Stimulated activated CD8-positive, alpha-beta memory T cell treated with anti-CD3 and anti-CD28 coated beads, Interleukin-7, amount 100 ng/mL, for 1 hour (primary cell): ENCODE measurements around the gene SLF2.

ENCODE experiments used
- DNase-seq, 2 donors: peaks; one replicate each; pipeline ENCODE4 v3.0.0-alpha.2; 2020; ENCODE audit warnings: low read depth in 2 of 2

The SLF2 gene, protein sequence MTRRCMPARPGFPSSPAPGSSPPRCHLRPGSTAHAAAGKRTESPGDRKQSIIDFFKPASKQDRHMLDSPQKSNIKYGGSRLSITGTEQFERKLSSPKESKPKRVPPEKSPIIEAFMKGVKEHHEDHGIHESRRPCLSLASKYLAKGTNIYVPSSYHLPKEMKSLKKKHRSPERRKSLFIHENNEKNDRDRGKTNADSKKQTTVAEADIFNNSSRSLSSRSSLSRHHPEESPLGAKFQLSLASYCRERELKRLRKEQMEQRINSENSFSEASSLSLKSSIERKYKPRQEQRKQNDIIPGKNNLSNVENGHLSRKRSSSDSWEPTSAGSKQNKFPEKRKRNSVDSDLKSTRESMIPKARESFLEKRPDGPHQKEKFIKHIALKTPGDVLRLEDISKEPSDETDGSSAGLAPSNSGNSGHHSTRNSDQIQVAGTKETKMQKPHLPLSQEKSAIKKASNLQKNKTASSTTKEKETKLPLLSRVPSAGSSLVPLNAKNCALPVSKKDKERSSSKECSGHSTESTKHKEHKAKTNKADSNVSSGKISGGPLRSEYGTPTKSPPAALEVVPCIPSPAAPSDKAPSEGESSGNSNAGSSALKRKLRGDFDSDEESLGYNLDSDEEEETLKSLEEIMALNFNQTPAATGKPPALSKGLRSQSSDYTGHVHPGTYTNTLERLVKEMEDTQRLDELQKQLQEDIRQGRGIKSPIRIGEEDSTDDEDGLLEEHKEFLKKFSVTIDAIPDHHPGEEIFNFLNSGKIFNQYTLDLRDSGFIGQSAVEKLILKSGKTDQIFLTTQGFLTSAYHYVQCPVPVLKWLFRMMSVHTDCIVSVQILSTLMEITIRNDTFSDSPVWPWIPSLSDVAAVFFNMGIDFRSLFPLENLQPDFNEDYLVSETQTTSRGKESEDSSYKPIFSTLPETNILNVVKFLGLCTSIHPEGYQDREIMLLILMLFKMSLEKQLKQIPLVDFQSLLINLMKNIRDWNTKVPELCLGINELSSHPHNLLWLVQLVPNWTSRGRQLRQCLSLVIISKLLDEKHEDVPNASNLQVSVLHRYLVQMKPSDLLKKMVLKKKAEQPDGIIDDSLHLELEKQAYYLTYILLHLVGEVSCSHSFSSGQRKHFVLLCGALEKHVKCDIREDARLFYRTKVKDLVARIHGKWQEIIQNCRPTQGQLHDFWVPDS

DNA sequence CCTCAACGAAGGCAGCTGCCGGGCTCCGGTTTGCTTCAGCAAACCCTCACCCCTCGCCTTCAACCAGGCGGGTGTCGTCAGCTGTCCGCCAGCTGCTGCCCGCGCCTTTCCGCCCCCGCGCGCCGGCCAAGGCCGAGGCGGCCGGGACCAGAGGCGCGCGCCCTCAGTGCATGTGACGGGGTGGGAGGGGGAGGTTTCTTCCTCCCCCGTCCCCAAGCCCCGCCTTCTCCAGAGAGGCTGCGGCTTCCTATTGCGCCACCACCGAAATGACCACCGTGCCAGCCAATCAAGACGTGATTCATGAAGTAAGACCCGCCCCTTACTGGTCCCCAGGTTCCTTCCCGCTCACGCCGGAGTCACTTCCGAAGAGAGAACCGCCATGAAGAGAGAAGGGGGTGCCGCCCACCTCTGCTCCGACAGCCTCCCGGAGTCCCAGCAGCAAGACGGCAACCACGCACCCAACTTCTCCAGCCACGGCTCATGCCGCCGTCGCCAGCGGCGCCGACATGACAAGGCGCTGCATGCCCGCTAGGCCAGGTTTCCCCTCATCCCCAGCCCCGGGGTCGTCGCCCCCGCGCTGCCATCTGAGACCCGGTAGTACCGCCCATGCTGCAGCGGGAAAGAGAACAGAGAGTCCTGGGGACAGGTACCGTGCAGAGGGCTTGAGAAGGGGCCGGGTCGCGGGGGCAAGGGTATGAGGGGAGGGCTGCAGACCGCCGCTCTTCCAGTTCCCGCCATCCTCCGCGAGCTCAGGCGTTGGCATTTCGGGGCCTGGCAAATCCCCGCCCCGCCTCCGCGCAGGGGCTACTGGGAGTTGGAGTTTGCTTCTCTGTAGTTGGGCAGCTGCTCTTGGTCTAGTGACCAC lies at the start of gene SLF2:
Gene SLF2, plus strand, starts transcription at position 359 of the 865 bp plus-strand sequence. Its CDS starts 148 bp downstream, at position 507.
- DNase-seq: peak; percentile 78 to 82

DNA sequence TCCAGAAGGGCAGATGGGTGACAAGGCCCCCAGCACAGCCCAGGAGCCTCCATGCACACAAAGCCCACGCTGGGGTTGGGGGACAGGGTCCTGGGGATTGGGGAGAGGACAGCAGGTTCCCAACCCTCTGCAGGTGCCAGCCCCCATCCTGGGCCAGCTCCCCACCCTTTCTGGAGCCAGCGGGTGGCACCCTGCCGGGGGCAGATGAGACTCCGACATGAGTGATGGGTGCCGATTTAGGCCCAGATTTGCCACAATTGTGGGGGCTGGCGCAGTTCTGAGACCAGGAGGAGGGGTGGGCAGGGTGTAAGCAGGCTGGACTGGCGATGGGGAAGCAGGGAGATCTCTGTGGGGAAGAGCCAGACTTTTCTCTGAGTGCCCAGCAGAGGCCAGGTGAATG lies 49.3 kb upstream of the SLF2 start:
- no peak for DNase-seq

DNA sequence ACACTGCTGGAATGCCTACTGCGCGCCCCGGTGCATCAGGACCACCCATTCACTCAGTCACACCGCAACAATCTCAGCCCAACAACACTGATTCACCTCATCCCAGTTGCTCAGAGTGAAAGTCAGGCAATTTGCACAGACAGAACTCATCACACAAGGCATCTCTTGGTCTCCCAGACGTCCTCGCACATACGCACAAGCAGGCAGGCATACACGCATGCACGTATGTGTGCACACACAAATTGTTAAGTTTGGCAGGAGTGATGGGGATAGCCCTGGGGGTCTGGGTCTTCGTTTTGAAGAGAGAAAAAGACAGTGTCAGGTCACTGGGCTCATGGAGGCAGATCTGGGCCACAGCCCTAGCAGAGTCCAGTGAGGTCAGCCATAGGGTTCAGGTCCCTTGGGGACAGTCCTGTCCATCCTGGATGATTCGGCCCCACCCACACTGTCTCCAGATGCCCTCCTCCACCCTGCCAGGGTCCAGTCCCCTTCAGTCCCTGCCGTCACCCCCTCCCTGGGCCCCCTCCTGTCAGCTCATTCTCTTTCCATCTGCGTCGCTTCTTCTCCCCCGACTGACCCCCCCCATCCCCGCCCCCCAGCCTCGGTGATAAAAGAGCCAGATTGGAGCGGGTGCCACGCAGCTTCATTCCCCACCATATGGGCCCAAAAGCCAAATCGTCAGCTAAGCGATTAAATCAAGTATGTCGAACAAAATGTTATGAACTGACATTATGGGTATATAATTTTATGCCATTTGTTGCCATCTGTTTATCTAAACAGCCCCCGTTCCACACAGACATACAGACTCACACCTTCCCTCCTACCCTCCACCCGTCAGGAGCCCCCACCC lies 48.5 kb upstream of the SLF2 start:
- no peak for DNase-seq

DNA sequence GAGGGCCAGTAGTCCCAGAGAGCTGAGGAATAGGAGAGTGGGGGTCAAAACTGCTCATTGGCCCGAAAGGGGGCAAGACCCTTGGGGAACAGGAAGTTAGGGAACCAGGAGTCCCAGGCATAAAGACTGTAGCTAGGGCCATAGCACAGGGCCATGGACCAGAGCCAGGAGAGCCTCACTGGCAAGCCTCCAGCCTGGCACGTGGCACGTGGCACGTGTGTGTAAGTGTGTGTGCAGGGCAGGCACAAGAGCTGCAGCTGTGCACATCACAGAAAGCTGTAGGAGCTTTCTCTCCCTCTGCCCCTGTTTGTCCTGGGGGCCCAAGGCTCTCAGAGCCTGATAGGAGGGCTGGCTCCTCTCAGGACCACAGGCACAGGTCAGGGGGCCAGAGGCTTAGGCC lies 47.8 kb upstream of the SLF2 start:
- DNase-seq: no peak

DNA sequence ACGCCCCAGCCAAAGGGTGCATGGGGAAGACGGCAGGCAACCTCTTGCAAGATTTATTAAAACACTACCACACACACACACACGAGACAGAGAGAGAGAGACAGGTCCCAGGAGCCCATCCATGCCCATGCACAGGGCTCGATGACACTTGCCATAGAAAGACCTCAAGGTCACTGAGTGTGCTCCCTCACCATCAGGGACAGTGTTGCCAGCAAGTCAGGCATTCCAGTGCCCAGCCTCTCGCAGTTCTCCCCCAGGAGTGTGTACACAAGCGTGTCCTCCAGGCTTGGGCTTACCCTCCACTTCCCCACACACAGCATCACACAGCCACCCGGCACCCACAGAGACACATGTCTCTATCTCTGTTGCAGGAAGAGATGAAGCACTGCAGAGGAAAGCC lies 46.8 kb upstream of the SLF2 start:
- no peak for DNase-seq

DNA sequence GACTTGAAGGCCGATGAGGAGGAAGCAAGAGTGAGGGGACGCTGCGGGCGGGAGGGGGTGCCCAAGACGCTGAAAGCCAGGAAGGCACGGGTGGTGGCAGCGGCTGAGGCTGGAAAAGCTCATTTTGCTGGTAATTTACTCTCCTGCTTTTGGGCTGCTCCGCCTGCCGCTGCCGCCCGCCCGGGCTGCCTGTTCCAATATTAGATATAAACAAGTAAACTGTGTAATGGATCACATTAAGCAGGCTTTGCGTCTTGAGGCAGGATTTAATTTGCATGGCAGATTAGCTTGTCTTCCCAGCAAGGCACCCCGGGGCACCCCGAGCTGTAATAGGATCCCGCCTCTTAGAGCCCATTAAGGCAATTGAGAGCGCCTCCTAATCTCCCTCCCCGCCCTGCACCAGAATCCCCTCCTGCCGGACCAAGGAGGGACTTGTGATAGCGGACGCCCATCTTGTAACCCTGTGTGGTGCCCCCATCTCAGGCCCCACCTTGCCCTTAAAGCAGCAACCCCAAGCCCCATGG lies 46.1 kb upstream of the SLF2 start:
- DNase-seq: no peak

DNA sequence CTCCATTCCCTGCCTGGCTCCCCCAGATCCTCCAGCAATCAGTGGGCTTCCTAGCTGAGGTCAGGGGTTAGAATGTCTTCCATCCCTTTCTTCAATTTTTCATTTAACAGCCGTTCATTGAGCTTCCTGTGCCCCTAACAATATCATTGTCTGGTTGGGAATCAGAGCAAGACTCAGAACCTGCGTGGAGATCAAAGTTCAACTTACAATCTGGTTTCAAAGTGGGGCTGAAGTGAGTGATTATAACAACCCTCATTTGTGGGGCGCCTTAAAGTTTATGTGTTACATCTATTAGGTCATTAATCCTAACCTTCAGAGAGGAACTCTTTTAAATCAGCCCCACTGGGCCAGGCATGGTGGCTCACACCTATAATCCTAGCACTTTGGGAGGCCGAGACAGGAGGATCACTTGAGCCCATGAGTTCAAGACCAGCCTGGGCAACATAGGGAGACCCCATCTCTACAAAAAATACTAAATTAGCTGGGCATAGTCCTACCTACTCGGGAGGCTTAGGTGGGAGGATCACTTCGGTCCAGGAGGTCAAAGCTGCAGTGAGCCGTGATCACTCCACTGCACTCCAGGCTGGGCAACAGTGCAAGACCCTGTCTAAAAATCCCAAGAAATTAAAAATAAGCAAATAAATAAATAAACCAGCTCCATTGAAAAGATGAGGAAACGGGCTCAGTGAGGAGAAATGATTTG lies 45.4 kb upstream of the SLF2 start:
- DNase-seq: no peak

DNA sequence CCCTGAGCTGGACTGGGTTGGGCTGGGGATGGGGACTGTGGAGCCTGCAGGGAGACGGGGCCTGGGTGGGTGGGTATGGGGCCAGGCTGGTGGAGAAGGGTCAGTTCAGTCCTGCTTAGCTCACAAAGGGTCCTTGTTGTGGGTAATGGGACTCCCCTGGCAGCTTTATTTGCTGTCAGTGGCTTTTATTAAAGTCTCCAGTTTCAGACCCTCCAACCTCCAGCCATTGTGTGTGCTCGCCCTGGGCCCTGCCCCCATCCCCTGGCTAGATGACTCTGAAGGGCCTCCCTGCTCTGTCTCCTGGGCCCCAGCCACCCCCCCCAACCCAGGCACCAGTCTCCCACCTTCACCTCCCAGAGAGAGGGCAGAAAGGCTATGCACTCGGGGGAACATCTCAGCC lies 44.4 kb upstream of the SLF2 start:
- DNase-seq: no peak

DNA sequence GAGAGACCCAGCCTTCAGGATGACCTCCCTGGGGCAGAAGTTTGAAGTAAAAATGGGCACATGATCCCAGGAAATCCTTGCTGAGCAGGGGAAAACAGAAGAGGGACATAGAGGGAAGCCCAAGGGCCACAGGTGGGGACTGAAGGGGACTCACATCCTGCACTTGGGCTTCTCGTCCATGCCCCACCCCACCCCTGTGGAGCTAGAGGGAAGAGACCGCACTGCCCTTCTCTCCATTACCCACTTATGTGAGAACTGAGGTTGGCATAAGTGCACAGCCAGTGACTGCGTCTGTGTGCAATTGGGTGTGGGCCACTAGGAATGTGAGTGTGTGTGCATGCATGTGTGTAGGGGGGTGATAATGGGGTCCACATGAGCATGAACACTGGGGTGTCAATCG lies 43.4 kb upstream of the SLF2 start:
- no peak for DNase-seq

DNA sequence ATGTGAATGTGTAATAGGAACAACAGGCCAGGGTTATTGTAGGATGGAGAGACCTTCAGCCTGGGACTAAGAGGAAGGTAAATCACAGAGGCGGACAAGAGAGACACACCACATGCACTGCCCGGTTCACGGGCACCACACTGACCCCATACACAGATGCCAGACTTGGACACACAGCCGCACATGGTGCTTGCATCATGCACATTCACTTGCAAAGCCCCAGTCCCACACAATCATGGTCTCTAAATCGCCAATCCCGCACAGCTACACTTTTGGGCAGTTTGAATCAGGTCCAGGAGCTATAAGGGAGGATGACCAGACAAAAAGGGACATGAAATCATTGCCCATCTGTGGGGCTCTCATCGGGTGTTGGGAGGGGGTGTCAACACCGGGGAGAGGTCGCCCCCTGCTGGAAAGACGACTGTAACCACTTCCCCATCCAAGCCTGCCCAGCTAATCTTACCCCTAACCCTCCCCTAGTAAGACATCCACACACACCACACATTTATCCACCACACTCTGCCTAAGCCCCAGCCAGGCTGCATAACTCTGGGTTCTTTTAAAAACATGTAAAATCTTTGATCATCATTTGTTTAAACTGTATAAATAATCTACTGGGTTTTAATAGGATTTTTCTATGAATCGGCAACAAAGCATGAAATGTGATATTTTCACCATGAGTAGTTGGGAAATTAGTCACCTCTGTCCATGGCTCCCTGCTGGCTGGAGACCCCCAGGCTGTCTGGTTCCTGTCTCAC lies 40.5 kb upstream of the SLF2 start:
- DNase-seq: peak; percentile 3 to 16

DNA sequence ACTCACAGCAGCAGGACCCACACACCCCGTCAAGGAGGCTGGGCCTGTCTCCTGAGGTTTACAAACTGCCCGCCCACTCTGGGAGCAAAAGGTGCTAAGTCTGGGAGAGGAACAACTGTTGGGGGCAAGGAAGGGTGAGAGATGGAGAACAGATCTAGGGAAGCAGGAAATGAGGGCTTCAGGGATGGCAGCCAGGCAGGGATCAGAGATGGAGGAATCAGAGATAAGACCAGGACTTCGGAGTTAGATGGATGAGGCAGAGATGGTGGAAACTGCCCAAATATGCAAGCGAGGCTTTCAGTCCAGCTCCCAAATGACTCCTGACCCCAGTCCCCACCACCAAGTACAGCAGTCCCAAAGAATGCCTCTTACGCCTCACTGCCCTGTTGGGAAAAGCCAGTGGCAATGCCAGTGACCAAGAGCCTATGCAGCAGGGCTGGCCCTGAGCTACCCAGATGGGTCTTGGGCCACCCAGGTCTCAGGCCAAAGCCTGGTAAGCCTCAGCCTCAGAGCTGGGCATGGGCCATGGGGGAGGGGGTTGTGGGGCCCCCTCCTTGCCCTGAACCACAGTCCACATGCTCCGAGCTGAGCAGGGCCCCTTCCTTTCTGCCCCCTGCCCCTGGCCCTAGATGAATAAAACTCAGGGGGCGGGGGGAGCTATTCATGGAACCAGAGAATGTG lies 39.5 kb upstream of the SLF2 start:
- DNase-seq: no peak

DNA sequence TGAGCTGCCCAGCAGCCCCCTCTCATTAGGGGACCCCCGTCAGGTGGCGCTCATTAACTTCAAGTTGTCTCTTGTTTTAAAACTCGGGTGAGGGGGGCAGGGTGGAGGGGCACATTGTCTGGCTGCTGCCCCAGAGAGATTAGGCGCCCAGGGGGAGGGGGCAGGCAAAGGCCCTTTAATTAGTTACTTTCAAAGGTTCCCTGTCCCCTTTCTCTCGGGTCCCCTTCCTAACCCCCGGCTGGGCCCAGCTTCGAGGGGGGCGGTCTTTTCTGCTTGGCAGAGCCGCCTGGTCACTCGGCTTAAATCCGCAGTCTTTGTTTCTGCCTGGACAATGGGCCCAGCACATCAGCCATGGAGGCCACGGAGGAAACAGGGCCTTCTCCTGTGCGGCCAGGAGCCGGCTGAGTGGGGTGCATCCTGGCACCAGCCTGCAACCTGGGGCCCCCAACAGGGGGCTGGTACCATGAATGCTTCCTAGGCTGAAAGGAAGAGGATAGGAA lies 38.9 kb upstream of the SLF2 start:
- DNase-seq: no peak

DNA sequence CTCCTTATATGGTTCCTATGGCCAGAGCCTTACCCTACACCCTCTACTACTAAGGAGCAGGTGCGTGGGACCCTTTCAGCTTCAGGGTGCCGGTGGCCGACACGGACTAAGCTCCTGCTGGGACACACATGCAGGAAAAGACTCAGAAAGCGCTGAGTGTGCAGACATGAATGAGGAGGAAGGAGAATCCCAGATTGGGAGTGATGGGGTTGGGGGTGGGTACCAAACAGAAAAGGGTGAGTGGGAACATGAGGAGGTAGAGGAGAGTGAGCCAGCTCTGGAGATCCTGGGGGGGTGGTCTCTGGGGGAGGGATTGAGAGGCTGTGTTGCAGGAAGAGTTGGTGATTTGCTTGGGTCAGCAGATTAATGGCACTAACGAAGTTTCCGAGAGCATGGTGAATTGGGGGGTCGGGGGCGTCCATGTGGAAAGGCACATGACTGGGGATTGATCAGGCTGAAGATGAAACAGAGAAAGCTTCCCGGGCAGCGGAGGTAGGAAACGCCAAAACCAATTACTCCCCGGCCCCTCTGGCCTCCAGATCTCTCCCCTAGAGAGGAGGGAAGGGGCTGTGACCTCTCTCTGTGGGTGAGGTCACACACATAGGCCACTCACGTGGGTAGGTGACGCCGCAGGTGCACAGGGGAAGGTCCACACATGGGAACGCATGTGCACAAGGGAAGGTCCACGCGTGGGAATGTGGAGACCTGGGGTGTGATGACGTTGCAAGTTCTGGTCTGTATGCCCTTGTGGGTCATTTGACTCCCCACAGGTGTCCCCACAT lies 37.9 kb upstream of the SLF2 start:
- DNase-seq: no peak

DNA sequence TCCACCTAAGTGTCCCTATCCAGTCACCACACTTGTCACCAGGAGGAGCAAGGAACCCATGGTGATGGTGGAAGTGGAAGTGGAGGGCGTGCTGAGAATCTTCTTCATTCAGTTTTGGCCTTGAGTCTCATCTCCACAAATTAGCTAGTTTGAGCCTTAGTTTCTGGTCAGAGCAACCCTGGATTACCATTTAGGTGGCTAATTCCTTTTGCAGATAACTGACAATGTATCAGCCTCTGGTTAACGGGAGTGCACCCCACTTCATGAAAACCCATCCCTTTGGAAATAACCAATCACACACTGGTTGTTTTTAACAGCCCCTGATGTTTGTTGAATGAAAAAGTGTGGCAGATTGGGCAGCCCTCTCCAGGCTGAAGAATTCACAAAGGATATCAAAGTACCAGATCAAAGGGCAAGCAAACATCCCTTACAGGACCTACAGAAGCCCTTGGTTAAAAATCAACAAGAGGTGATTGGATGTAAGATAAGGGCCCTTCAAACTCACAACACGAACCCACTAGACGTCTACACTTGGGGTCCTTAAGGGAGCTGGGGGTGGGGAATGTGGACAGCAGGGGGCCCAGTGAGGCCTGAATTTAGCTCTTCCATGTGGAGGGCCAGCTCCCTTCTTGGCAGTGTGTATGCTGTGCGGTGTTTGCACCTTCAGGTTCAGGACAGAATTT lies 37.1 kb upstream of the SLF2 start:
- DNase-seq: no peak

DNA sequence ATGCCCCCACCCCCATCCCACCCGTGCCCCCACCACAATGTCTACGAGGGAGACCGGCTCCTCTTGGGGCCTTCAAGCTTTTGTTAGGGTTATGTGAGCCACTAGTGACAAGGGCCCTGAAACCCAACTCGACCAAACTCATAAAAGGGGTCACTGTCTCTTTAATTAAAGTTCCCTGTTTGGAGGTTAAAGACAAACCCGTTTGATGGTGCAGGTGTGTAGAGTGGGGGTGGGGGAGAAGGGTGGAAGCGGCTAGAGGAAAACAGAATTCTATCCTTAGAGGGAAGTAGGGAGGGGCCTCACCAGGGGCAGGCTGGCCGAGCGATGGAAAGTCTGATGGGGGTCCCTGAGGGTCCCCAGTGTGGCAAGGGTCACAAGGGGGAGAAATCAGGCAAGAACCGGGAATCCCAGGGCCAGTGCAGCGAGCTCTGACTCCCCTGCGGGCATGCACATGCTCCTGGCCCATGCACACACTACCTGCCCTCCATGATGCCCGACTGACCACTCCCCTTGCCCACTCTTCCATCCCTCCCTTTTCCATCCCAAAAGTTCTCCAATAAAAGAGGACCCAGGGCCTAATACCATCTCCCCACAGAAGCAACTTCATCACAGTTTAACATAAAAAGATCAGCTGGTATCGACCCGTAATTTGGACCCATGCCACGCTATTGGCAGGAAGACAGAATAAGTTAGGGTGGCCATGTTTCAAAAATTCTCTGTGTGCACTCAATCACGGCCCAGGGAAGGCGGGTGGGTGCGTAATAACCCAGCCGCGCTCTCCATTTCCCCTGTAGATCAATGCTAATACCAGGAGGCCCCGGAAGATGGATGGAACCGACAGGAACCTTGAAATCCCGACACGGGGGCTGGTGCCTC lies 35.9 kb upstream of the SLF2 start:
- no peak for DNase-seq

DNA sequence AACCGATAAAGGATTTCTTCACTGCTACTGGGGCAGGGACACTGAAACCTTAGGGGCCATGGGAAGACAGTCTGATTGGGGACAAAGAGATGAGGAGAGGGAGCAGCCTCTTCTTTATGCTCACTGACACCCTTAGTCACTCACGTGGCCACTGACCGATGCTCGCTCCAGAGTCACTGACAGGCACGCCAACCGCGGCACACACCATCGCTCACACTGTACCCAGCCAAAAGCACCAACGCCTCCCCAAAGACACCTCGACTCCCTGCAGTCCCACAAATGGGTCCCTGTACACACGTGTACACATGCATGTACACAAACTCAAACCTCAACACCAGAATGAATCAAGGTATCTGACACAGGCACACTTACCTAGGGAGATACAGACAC lies 35.3 kb upstream of the SLF2 start:
- no peak for DNase-seq
